Muscle of leg (tissue), 11 donors: ENCODE data around the gene DAB1. TPM values are rescaled to one million over a fixed set of nuclear protein-coding genes. Genes with fewer than 3 reads are reported as not detected.

ENCODE experiments used
- DNase-seq: peaks from one replicate; pipeline ENCODE4 v3.0.0; 2013
- H3K27ac ChIP-seq: one replicate; pipeline ENCODE4 v1.5.1; 2013; ENCODE audit warnings: mild to moderate bottlenecking, low read length, control low read depth
- H3K27me3 ChIP-seq: one replicate; pipeline ENCODE4 v1.6.1; 2013; ENCODE audit warnings: low read length; ENCODE audit not compliant: control insufficient read depth, insufficient read depth
- H3K36me3 ChIP-seq: one replicate; pipeline ENCODE4 v1.6.1; 2013; ENCODE audit warnings: low read length; ENCODE audit not compliant: control insufficient read depth, insufficient read depth
- H3K4me1 ChIP-seq: one replicate; pipeline ENCODE4 v1.6.1; 2013; ENCODE audit warnings: low read length; ENCODE audit not compliant: control insufficient read depth, insufficient read depth
- H3K4me3 ChIP-seq: one replicate; pipeline ENCODE4 v1.5.1; 2013; ENCODE audit warnings: low read length, control low read depth
- H3K9me3 ChIP-seq: replicated peaks from 2 replicates; pipeline ENCODE4 v1.6.1; 2013; ENCODE audit warnings: low read depth, low read length; ENCODE audit not compliant: control insufficient read depth
- WGBS: methylation state at CpG from one replicate; pipeline ENCODE4 v1.1.5; 2013; ENCODE audit warnings: missing lambda C conversion rate; ENCODE audit not compliant: insufficient coverage; 5-methylcytosine and 5-hydroxymethylcytosine counted together
- polyA plus RNA-seq, 8 donors: library from polyadenylated mRNA; unstranded; fragments of 120-200 nt; gene quantifications; one replicate each; pipeline versions ENCODE4 v1.2.1 to v1.2.3, GENCODE V29; 2013; ENCODE audit warnings: inconsistent platforms in 1 of 8, low replicate concordance in 1 of 8; ENCODE audit not compliant: insufficient read length in 8 of 8, insufficient read depth in 1 of 8
- total RNA-seq: library from RNA; stranded (reverse); fragments of 120-200 nt; gene quantifications from one replicate; pipeline ENCODE4 v1.2.4, GENCODE V29; 2013

The DAB1 gene
- total and polyA plus RNA-seq, 9 donors: 1.1 to 8.1 (median 2.6) TPM

GRCh38 chr1:57063406-57064125 is 360.3 kb downstream of the DAB1 start:
- Histone ChIP-seq H3K4me3 (no peak overlapping the region), H3K9me3 (no peaks in the 10 kb centered on the region), H3K27me3 (no peaks in the 10 kb centered on the region), H3K36me3 (no peaks in the 10 kb centered on the region), H3K27ac (no peak overlapping the region), H3K4me1 (peaks cover 4% of the 10 kb centered on the region)
- no peak for DNase-seq
- 100% methylated on average over 2 of the region's 6 CpGs for WGBS

- Histone ChIP-seq H3K4me3 (no peak overlapping the region), H3K27ac (no peak overlapping the region), H3K4me1 (peaks cover 4% of the 10 kb centered on the region), H3K36me3 (no peaks in the 10 kb centered on the region), H3K27me3 (no peaks in the 10 kb centered on the region), H3K9me3 (no peaks in the 10 kb centered on the region)
- WGBS: 71% methylated on average over 1 of the region's 1 CpG
- DNase-seq: peak; percentile 15
These were observed 362.5 kb downstream of the DAB1 start for GRCh38 chr1:57061369-57061768.

- DNase-seq: no peak
- WGBS: 40% methylated on average over 2 of the region's 3 CpGs
These were observed 363.4 kb downstream of the DAB1 start for GRCh38 chr1:57060451-57060850.

GRCh38 chr1:57058652-57059501 is 365.0 kb downstream of the DAB1 start:
- Histone ChIP-seq H3K27me3 (no peaks in the 10 kb centered on the region), H3K9me3 (no peaks in the 10 kb centered on the region), H3K36me3 (no peaks in the 10 kb centered on the region), H3K27ac (no peak overlapping the region), H3K4me1 (peaks cover 4% of the 10 kb centered on the region), H3K4me3 (no peak overlapping the region)
- 86% methylated on average over 4 of the region's 6 CpGs for WGBS
- no peak for DNase-seq

More at GRCh38 chr1:57060451-57060850, 363.4 kb downstream of the DAB1 start:
- H3K36me3 ChIP-seq: no peaks in the 10 kb centered on the region
- no peaks in the 10 kb centered on the region for H3K27me3 ChIP-seq
- peaks cover 4% of the 10 kb centered on the region for H3K4me1 ChIP-seq
- no peak overlapping the region for H3K4me3 ChIP-seq
- no peaks in the 10 kb centered on the region for H3K9me3 ChIP-seq
- no peak overlapping the region for H3K27ac ChIP-seq

GRCh38 chr1:57048856-57049255 is 375.0 kb downstream of the DAB1 start:
- H3K9me3 ChIP-seq: no peaks in the 10 kb centered on the region
- H3K36me3 ChIP-seq: no peaks in the 10 kb centered on the region
- no peak for DNase-seq
- H3K4me3 ChIP-seq: no peak overlapping the region
- no peaks in the 10 kb centered on the region for H3K4me1 ChIP-seq
- 36% methylated on average over 2 of the region's 9 CpGs for WGBS
- H3K27me3 ChIP-seq: no peaks in the 10 kb centered on the region
- H3K27ac ChIP-seq: no peak overlapping the region

GRCh38 chr1:57046462-57046861 is 377.4 kb downstream of the DAB1 start:
- no CpG with 5 or more reads among the region's 1 CpG for WGBS
- DNase-seq: no peak
- no peak overlapping the region for H3K27ac ChIP-seq
- no peaks in the 10 kb centered on the region for H3K9me3 ChIP-seq
- no peaks in the 10 kb centered on the region for H3K4me1 ChIP-seq
- H3K36me3 ChIP-seq: no peaks in the 10 kb centered on the region
- no peak overlapping the region for H3K4me3 ChIP-seq
- no peaks in the 10 kb centered on the region for H3K27me3 ChIP-seq

GRCh38 chr1:57041901-57042300 is 382.0 kb downstream of the DAB1 start:
- no peaks in the 10 kb centered on the region for H3K27me3 ChIP-seq

GRCh38 chr1:57040811-57041210 is 383.0 kb downstream of the DAB1 start:
- Histone ChIP-seq H3K4me3 (no peak overlapping the region), H3K27me3 (no peaks in the 10 kb centered on the region)
- 71% methylated on average over 1 of the region's 2 CpGs for WGBS

More at GRCh38 chr1:57041901-57042300, 382.0 kb downstream of the DAB1 start:
- Histone ChIP-seq H3K9me3 (no peaks in the 10 kb centered on the region), H3K27ac (no peak overlapping the region), H3K4me1 (no peaks in the 10 kb centered on the region), H3K36me3 (no peaks in the 10 kb centered on the region), H3K4me3 (no peak overlapping the region)
- 67% methylated on average over 1 of the region's 3 CpGs for WGBS
- DNase-seq: no peak

GRCh38 chr1:57036641-57037579 is 386.9 kb downstream of the DAB1 start:
- Histone ChIP-seq H3K36me3 (no peaks in the 10 kb centered on the region), H3K9me3 (no peaks in the 10 kb centered on the region), H3K27ac (no peak overlapping the region), H3K4me1 (no peaks in the 10 kb centered on the region), H3K27me3 (no peaks in the 10 kb centered on the region), H3K4me3 (no peak overlapping the region)
- 58% methylated on average over 2 of the region's 4 CpGs for WGBS
- DNase-seq: no peak

More at GRCh38 chr1:57040811-57041210, 383.0 kb downstream of the DAB1 start:
- H3K9me3 ChIP-seq: no peaks in the 10 kb centered on the region
- H3K36me3 ChIP-seq: no peaks in the 10 kb centered on the region
- H3K4me1 ChIP-seq: no peaks in the 10 kb centered on the region
- no peak for DNase-seq
- no peak overlapping the region for H3K27ac ChIP-seq
